Cardiac atrium fibroblast (primary cell): ENCODE data around the gene ZNF217. TPM values are rescaled to one million over a fixed set of nuclear protein-coding genes. Genes with fewer than 3 reads are reported as not detected.

Source experiments
- total RNA-seq: library from RNA; depleted of rRNA; stranded (reverse); fragments of >200 nt; gene quantifications from 2 replicates; pipeline ENCODE4 v1.2.3, GENCODE V29; 2015

Gene ZNF217
- total RNA-seq, result 24.4 and 29.5 TPM in 2 replicates

GRCh38 chr20:53593466-53594007 is at the start of gene ZNF217:
Gene ZNF217, minus strand, starts transcription at chr20:53593839. Its CDS starts 11,013 bp downstream, at chr20:53582826.

